Vagina (tissue), 2 donors: Measurements from ENCODE around the gene SMDT1.
"Not testable (repeated sequence)": the region's sequence is repeated elsewhere in the genome, so short reads cannot be mapped to it uniquely, and the experiment has no call there.

Experiments used
- POLR2A ChIP-seq, 2 donors: fragments of 450-650 bp; IDR thresholded peaks; one replicate each; pipeline ENCODE4 v1.6.1; 2017; ENCODE audit warnings: antibody characterized with exemption in 2 of 2, mild to moderate bottlenecking in 2 of 2, moderate library complexity in 2 of 2
- POLR2AphosphoS5 ChIP-seq, 2 donors: sonication (generic); formaldehyde crosslinking; IDR thresholded peaks; one replicate each; pipeline ENCODE4 v1.9.0; 2017; ENCODE audit warnings: antibody characterized with exemption in 2 of 2, mild to moderate bottlenecking in 2 of 2, low read depth in 1 of 2; ENCODE audit not compliant: insufficient read depth in 1 of 2
- TF ChIP-seq, protein P1 (sequence below), 3 experiments: fragments of 450-650 bp in 2 of 3; fragments of 200-600 bp in 1 of 3; sonication (generic) in 1 of 3; IDR thresholded peaks; one replicate each; pipeline ENCODE4 v1.5.1; 2017 to 2019; ENCODE audit warnings: antibody characterized with exemption in 3 of 3, mild to moderate bottlenecking in 2 of 3, moderate library complexity in 2 of 3

DNA sequence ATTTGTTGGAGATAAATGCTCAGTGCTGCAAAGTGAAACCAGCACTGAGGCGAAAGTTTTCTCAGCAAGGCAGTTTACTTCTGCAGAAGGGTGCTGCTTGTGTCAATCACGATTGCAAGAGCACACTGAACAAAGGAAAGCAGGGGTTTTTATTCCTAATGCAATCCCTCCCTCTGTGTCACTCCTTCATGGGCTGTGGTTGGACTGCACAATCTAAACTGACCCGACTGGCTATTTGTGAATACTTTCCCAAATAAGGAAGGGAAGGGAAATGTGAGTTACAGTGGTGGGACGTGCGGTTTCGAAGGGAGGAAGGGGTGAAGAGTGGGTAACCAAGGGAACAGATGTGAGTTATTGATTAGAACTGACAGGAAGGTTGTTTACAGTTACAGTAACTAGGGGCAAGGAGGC lies 35.9 kb downstream of the SMDT1 start:
- TF ChIP-seq POLR2A (IDR thresholded peaks at IDR 0.05); POLR2AphosphoS5 (IDR thresholded peaks at IDR 0.05; ENCODE audit: insufficient read depth in 1 of 2, low read depth in 1 of 2): not testable (repeated sequence)
- TF ChIP-seq, protein P1, sequence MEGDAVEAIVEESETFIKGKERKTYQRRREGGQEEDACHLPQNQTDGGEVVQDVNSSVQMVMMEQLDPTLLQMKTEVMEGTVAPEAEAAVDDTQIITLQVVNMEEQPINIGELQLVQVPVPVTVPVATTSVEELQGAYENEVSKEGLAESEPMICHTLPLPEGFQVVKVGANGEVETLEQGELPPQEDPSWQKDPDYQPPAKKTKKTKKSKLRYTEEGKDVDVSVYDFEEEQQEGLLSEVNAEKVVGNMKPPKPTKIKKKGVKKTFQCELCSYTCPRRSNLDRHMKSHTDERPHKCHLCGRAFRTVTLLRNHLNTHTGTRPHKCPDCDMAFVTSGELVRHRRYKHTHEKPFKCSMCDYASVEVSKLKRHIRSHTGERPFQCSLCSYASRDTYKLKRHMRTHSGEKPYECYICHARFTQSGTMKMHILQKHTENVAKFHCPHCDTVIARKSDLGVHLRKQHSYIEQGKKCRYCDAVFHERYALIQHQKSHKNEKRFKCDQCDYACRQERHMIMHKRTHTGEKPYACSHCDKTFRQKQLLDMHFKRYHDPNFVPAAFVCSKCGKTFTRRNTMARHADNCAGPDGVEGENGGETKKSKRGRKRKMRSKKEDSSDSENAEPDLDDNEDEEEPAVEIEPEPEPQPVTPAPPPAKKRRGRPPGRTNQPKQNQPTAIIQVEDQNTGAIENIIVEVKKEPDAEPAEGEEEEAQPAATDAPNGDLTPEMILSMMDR (IDR thresholded peaks at IDR 0.05) = not testable (repeated sequence)
